Fibroblast of mammary gland (primary cell): ENCODE measurements around the gene ANKHD1.

Source experiments
- DNase-seq: peaks from one replicate; pipeline ENCODE4 v3.0.0-alpha.2; 2010; ENCODE audit warnings: low read depth
- H3K4me3 ChIP-seq: 2 replicates; pipeline ENCODE4 v1.5.1; 2011; ENCODE audit warnings: low read depth, mild to moderate bottlenecking, low read length, moderate library complexity; ENCODE audit not compliant: control insufficient read depth
- TF ChIP-seq, protein P1 (sequence below): conservative IDR thresholded peaks from 2 replicates; pipeline ENCODE4 v1.5.1; 2011; ENCODE audit warnings: low read depth, low read length, inconsistent platforms; ENCODE audit not compliant: control insufficient read depth, insufficient read depth

The ANKHD1 gene

DNA sequence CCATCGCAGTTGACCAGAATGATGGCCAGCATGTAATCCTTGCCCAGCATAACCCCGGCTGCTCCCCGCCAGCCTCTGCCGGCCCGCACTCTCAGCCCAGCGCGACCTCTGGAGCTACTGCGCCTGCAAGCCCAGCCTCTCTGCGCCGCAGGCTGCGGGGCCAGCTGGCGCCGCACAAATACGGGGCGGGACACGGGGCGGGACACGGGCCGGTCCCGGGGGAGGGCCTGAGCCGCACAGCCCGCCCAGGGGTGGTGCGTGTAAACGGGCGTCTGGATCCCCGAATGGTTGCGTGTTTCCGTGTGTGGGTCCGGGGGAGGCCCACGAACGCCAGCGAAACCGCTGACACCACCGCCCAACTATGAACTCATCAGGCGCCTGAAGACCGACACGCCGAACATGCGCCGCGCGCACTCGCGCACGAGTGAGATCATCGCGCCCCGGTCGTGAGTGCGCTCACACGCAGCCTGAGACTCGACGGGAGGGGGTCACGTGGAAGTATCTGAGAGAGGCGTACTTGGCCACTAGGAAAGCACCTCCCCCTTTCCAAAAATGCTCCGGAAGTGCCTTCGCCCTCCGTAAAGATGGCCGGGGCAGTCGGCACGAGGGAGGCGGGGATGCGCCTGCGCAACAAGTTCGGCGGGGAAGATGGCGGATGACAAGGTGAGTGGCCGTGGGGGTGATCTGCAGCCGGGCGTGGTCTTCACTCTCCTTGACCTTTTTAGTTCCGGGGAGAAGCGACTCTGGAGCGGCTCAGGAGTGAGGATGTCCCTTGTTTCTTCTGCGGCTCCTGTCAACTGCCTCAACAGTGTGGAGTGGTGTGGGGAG lies 162.8 kb downstream of the ANKHD1 start, which contains the start of the genes APBB3 and SLC35A4:
TSS of gene APBB3 (minus strand) at position 403 of the 828 bp plus-strand sequence. CDS start at position 50, 353 bp downstream.
TSS of gene SLC35A4 (plus strand) at position 633 of the 828 bp plus-strand sequence. CDS start 2,342 bp downstream, outside the sequence.
- peak within 1 kb of the TSS; percentile 97 for H3K4me3 ChIP-seq
- TF ChIP-seq, protein P1, sequence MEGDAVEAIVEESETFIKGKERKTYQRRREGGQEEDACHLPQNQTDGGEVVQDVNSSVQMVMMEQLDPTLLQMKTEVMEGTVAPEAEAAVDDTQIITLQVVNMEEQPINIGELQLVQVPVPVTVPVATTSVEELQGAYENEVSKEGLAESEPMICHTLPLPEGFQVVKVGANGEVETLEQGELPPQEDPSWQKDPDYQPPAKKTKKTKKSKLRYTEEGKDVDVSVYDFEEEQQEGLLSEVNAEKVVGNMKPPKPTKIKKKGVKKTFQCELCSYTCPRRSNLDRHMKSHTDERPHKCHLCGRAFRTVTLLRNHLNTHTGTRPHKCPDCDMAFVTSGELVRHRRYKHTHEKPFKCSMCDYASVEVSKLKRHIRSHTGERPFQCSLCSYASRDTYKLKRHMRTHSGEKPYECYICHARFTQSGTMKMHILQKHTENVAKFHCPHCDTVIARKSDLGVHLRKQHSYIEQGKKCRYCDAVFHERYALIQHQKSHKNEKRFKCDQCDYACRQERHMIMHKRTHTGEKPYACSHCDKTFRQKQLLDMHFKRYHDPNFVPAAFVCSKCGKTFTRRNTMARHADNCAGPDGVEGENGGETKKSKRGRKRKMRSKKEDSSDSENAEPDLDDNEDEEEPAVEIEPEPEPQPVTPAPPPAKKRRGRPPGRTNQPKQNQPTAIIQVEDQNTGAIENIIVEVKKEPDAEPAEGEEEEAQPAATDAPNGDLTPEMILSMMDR: no peak
- peak; percentile 98 for DNase-seq

DNA sequence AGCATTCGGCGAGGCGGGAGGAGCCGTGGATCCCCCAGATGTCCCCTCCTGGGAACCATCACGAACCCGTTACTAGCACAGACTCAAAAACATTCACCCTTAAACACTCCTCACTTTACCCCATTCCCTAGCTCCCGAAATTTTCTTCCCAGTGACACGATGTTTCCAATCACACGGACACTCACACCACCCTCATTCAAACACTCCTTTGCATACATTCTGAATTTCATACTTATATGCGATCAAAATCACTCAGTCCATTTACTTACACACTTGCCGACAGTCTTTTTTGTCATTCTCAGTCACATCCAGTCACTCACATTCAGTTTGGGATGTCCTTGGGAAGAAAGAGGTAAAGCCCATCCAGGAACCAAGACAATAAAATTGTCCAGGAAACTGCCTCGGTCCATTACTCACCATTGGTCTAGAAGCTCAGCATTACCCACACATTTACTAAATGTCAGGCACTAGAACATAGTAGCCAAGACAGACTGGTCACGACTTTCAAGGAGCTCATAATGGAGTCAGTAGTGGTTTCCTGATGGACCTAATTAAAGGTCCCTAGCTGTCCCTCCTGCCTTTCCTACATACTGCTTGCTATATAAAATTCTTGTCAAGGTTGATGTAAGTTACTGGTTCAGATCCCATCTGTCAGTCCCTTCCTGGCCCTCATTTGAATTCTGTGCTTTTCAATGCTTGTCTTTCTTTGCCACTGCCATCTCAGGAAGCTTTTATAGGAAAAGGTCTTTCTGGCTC lies 163.6 kb downstream of the ANKHD1 start:
- DNase-seq: peak; percentile 49
- TF ChIP-seq, protein P1: no peak
- H3K4me3 ChIP-seq: peak overlapping the region; percentile 97

DNA sequence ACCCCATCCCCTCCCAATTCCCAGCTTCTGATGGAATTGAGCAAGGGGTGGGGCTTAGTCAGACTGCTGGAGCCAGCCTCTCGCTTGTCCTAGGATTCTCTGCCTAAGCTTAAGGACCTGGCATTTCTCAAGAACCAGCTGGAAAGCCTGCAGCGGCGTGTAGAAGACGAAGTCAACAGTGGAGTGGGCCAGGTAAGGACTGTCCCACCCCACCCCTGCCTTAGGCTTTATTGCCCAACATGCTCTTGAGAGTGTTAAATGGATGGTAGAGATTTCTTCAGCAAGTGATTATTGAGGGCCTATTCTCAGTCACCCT lies 164.1 kb downstream of the ANKHD1 start:
- TF ChIP-seq, protein P1: no peak
- H3K4me3 ChIP-seq: peak overlapping the region; percentile 97
- peak; percentile 34 for DNase-seq

DNA sequence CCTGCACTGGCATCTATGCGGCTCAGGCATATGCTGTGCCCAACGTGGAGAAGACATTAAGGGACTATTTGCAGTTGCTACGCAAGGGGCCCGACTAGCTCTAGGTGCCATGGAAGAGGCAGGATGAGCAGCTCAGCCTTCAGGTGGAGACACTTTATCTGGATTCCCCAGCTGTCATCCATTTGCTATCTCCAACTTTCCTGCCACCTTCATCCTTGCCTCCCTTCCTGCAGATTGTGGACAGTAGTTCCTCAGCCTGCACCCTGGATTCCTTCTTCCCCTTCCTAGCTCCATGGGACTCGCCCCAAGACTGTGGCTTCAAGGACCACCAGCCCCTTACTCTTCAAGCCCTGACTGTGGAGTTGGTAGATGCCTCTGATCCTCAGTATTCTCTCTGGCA lies 165.0 kb downstream of the ANKHD1 start:
- no peak overlapping the region for H3K4me3 ChIP-seq
- DNase-seq: no peak
- TF ChIP-seq, protein P1: no peak

DNA sequence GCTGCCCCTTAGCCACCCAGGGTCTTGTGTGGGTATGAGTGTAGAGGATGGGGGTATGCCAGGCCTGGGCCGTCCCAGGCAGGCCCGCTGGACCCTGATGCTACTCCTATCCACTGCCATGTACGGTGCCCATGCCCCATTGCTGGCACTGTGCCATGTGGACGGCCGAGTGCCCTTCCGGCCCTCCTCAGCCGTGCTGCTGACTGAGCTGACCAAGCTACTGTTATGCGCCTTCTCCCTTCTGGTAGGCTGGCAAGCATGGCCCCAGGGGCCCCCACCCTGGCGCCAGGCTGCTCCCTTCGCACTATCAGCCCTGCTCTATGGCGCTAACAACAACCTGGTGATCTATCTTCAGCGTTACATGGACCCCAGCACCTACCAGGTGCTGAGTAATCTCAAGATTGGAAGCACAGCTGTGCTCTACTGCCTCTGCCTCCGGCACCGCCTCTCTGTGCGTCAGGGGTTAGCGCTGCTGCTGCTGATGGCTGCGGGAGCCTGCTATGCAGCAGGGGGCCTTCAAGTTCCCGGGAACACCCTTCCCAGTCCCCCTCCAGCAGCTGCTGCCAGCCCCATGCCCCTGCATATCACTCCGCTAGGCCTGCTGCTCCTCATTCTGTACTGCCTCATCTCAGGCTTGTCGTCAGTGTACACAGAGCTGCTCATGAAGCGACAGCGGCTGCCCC lies 165.6 kb downstream of the ANKHD1 start:
- DNase-seq: no peak
- TF ChIP-seq, protein P1: no peak
- H3K4me3 ChIP-seq: no peak overlapping the region

DNA sequence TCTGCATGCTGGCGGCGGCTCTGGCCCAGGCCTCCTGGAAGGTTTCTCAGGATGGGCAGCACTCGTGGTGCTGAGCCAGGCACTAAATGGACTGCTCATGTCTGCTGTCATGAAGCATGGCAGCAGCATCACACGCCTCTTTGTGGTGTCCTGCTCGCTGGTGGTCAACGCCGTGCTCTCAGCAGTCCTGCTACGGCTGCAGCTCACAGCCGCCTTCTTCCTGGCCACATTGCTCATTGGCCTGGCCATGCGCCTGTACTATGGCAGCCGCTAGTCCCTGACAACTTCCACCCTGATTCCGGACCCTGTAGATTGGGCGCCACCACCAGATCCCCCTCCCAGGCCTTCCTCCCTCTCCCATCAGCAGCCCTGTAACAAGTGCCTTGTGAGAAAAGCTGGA lies 166.2 kb downstream of the ANKHD1 start:
- DNase-seq: no peak
- H3K4me3 ChIP-seq: no peak overlapping the region
- TF ChIP-seq, protein P1: no peak
